Cardiac fibroblast (primary cell): Measurements from ENCODE around the gene CYP1B1.
"Not testable (repeated sequence)": the region's sequence is repeated elsewhere in the genome, so short reads cannot be mapped to it uniquely, and the experiment has no call there.

ENCODE experiments used
- DNase-seq, 2 donors: peaks; one replicate each; pipeline versions ENCODE4 v3.0.0 to v3.0.0-alpha.2; 2010; ENCODE audit warnings: low read depth in 2 of 2
- H3K4me3 ChIP-seq, 2 donors: replicated peaks in 1 of 2; 1 replicate in 1 of 2; 2 replicates in 1 of 2; pipeline ENCODE4 v1.5.1; 2011; ENCODE audit warnings: low read depth in 2 of 2, low read length in 2 of 2, mild to moderate bottlenecking in 2 of 2, moderate library complexity in 1 of 2
- CTCF ChIP-seq: IDR thresholded peaks from one replicate; pipeline ENCODE4 v1.5.1; 2011; ENCODE audit warnings: low read depth, mild to moderate bottlenecking, low read length, inconsistent platforms

Gene CYP1B1

GRCh38 chr2:38116762-38117161 lies 40.8 kb upstream of the CYP1B1 start:
- H3K4me3 ChIP-seq: no peak overlapping the region
- TF ChIP-seq CTCF: no peak
- peak; percentile 88 to 91 for DNase-seq

GRCh38 chr2:38115216-38116032 lies 39.5 kb upstream of the CYP1B1 start:
- peak; percentile 80 for DNase-seq
- no peak overlapping the region for H3K4me3 ChIP-seq
- TF ChIP-seq CTCF: peak; percentile 100

- DNase-seq: peak; percentile 75 to 96
- no peak for TF ChIP-seq CTCF
- no peak overlapping the region for H3K4me3 ChIP-seq
Measured at GRCh38 chr2:38113981-38114708, 38.2 kb upstream of the CYP1B1 start.

- no peak overlapping the region for H3K4me3 ChIP-seq
- DNase-seq: no peak
- no peak for TF ChIP-seq CTCF
Measured at GRCh38 chr2:38113051-38113450, 37.1 kb upstream of the CYP1B1 start.

- not testable (repeated sequence) for H3K4me3 ChIP-seq, DNase-seq
Measured at GRCh38 chr2:38111350-38111749, 35.4 kb upstream of the CYP1B1 start.

GRCh38 chr2:38109732-38110181 lies 33.8 kb upstream of the CYP1B1 start:
- no peak overlapping the region for H3K4me3 ChIP-seq
- no peak for TF ChIP-seq CTCF
- no peak for DNase-seq
